GM11168 (cell line): Measurements from ENCODE around the gene AIFM3.

Experiments used
- in situ Hi-C: fragments of 300-500 bp; cut with MboI; formaldehyde crosslinking; loops from one replicate; pipeline ENCODE4 v1.12.0; 2022; ENCODE audit warnings: low sequenced_read_pairs; ENCODE audit not compliant: unreplicated experiment

AIFM3 gene

GRCh38 chr22:21020802-21021429 lies 53.9 kb downstream of the AIFM3 start:
- in situ Hi-C loops: no loop called here

GRCh38 chr22:21022507-21022906 lies 55.5 kb downstream of the AIFM3 start:
- in situ Hi-C loops: no loop called here

GRCh38 chr22:21022955-21023614 lies 56.0 kb downstream of the AIFM3 start:
- in situ Hi-C loops: no loop called here

GRCh38 chr22:21025266-21025665 lies 58.2 kb downstream of the AIFM3 start:
- in situ Hi-C loops: no loop called here

GRCh38 chr22:21025763-21026755 lies 59.0 kb downstream of the AIFM3 start:
- in situ Hi-C loops: no loop called here

GRCh38 chr22:21026783-21027692 lies 60.0 kb downstream of the AIFM3 start:
- in situ Hi-C loops: no loop called here

- in situ Hi-C loops: no loop called here
These were observed 61.5 kb downstream of the AIFM3 start for GRCh38 chr22:21028277-21029251.

GRCh38 chr22:21029486-21030025 lies 62.5 kb downstream of the AIFM3 start:
- in situ Hi-C loops: no loop called here

- in situ Hi-C loops: no loop called here
These were observed 63.0 kb downstream of the AIFM3 start for GRCh38 chr22:21030032-21030431.
